ENCODE results near the gene LYPD6B. TPM values are rescaled to one million over a fixed set of nuclear protein-coding genes. Genes with fewer than 3 reads are reported as not detected.

Gene LYPD6B, protein sequence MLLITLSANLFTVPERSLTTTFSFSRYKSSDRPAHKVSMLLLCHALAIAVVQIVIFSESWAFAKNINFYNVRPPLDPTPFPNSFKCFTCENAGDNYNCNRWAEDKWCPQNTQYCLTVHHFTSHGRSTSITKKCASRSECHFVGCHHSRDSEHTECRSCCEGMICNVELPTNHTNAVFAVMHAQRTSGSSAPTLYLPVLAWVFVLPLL
- total RNA-seq: 0.56 and 2.7 TPM in 2 replicates

DNA sequence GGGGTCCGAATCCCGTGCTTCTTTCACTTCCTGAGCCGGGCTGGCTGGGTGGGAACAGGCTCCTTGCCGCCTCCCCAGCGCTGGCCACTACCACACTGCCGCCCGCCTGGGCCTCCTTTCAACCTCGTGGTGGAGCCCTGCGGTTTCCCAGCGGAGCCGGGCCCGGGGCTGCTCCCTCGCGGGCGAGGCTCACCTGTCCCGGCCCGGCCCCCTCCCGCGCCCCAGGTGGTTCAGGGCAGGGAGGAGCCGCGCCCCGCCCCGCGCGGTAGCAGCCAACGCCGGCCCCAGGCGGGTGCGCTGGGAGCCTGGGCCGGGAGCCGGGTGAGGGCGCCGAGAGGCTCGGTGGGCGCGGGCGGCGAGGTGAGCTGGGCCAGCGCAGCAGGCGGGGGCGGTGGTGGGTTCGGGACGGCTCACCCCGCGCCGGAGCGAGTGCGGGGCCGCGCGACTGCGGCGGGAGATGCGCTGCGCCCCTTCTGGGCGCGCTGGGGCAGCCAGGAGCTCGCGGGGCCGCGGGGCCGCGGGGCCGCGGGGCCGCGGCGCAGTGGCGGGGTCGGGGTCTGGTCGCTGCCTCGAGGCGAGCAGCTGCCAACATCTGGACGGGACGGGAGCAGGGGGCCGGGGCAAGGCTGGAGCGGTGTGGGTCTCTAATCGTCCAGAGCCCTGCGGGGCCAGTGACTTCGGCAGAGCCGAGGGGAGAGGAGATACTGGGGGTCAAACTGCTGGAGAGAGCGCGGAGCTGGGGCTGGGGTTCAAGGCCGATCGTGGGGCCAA lies at the start of gene LYPD6B:
Gene LYPD6B, plus strand, starts transcription at position 258 of the 771 bp plus-strand sequence. CDS start 92,250 bp downstream, outside the sequence.

Other genes starting within 250 kb of the LYPD6B start
- gene KIF5C, start 163.5 kb upstream of the LYPD6B start, total RNA-seq: 0.28 and 0.38 TPM in 2 replicates

Measured in regular cardiac myocyte (primary cell).